HEK293T (cell line): ENCODE data around the gene SYCE1.
"Not testable (repeated sequence)": the region's sequence is repeated elsewhere in the genome, so short reads cannot be mapped to it uniquely, and the experiment has no call there.

ENCODE experiments used
- CTCF ChIA-PET: fragments of 350-600 bp; formaldehyde crosslinking; extraction: SDS; loops from one replicate; lab custom pipeline; 2021; ENCODE audit warnings: antibody characterized with exemption, inconsistent platforms; lab: Yijun Ruan, JAX
- POLR2A ChIA-PET: fragments of 350-600 bp; formaldehyde crosslinking; extraction: SDS; loops from one replicate; lab custom pipeline; 2020; ENCODE audit warnings: antibody characterized with exemption, inconsistent platforms; lab: Yijun Ruan, JAX
- DNase-seq: peaks from one replicate; pipeline ENCODE4 v3.0.0; 2012; ENCODE audit warnings: mixed read lengths; ENCODE audit errors: extremely low spot score
- ARNT ChIP-seq: fragments of 450-650 bp; IDR thresholded peaks from 2 replicates; pipeline ENCODE4 v1.6.1; 2017; ENCODE audit warnings: mild to moderate bottlenecking
- BHLHE40 ChIP-seq: fragments of 450-650 bp; IDR thresholded peaks from 2 replicates; pipeline ENCODE4 v1.6.1; 2016; ENCODE audit warnings: mild to moderate bottlenecking, moderate library complexity, borderline replicate concordance
- CTBP1 ChIP-seq: fragments of 450-650 bp; IDR thresholded peaks from 2 replicates; pipeline ENCODE4 v1.6.1; 2016; ENCODE audit warnings: borderline replicate concordance
- ELF4 ChIP-seq: fragments of 450-650 bp; IDR thresholded peaks from 2 replicates; pipeline ENCODE4 v1.6.1; 2017; ENCODE audit warnings: antibody characterized with exemption
- FOXA1 ChIP-seq: fragments of 450-650 bp; IDR thresholded peaks from 2 replicates; pipeline ENCODE4 v1.6.1; 2016; ENCODE audit warnings: mild to moderate bottlenecking
- FOXK2 ChIP-seq: fragments of 450-650 bp; IDR thresholded peaks from 2 replicates; pipeline ENCODE4 v1.6.1; 2016; ENCODE audit warnings: mild to moderate bottlenecking
- FOXM1 ChIP-seq: fragments of 450-650 bp; IDR thresholded peaks from 2 replicates; pipeline ENCODE4 v1.6.1; 2017; ENCODE audit warnings: mild to moderate bottlenecking, borderline replicate concordance
- HDGF ChIP-seq: fragments of 450-650 bp; IDR thresholded peaks from 2 replicates; pipeline ENCODE4 v1.6.1; 2017; ENCODE audit warnings: antibody characterized with exemption, borderline replicate concordance
- L3MBTL2 ChIP-seq: fragments of 450-650 bp; conservative IDR thresholded peaks from 2 replicates; pipeline ENCODE4 v1.6.1; 2016; ENCODE audit warnings: mild to moderate bottlenecking
- LEF1 ChIP-seq: fragments of 450-650 bp; IDR thresholded peaks from 2 replicates; pipeline ENCODE4 v1.6.1; 2017; ENCODE audit warnings: mild to moderate bottlenecking, borderline replicate concordance
- NFRKB ChIP-seq: fragments of 450-650 bp; IDR thresholded peaks from 2 replicates; pipeline ENCODE4 v1.6.1; 2016; ENCODE audit warnings: mild to moderate bottlenecking, moderate library complexity
- SP1 ChIP-seq: fragments of 450-650 bp; IDR thresholded peaks from 2 replicates; pipeline ENCODE4 v1.6.1; 2017
- SUZ12 ChIP-seq: fragments of 450-650 bp; IDR thresholded peaks from 2 replicates; pipeline ENCODE4 v1.6.1; 2016; ENCODE audit warnings: mild to moderate bottlenecking
- TARDBP ChIP-seq: fragments of 450-650 bp; IDR thresholded peaks from 2 replicates; pipeline ENCODE4 v1.6.1; 2016
- ZNF384 ChIP-seq: fragments of 450-650 bp; IDR thresholded peaks from 2 replicates; pipeline ENCODE4 v1.6.1; 2016
- TF ChIP-seq, protein P1 (sequence below): fragments of 450-650 bp; IDR thresholded peaks from 2 replicates; pipeline ENCODE4 v1.6.1; 2016

Gene SYCE1

DNA sequence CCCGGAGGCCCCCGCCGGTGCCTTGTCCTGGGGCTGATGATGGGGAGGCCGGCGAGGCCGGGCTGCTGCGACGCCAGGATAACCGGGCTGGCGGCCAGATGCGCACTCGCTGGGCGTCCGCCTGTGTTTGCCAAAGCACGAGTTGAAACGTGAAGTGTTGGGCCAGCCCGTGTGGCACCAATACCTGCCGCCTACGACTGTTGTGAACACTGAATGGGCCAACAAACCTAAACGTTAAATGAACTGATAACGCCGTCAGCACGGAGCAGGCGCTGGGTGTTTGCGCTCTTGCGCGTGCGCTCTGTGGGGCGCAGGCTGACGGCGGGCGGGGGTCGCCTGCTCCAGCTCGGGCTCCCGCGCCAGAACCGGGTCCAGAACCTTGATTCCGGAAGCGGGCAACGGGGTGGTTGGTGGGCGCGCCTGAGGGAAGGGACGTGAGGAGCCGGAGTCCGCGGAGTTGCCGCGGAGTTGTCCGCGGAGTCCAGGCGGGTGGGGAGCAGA lies 37.6 kb downstream of the SYCE1 start:
- TF ChIP-seq, protein P1, sequence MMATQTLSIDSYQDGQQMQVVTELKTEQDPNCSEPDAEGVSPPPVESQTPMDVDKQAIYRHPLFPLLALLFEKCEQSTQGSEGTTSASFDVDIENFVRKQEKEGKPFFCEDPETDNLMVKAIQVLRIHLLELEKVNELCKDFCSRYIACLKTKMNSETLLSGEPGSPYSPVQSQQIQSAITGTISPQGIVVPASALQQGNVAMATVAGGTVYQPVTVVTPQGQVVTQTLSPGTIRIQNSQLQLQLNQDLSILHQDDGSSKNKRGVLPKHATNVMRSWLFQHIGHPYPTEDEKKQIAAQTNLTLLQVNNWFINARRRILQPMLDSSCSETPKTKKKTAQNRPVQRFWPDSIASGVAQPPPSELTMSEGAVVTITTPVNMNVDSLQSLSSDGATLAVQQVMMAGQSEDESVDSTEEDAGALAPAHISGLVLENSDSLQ, result no peak
- TF ChIP-seq BHLHE40 (no peak), L3MBTL2 (no peak), ARNT (no peak)

DNA sequence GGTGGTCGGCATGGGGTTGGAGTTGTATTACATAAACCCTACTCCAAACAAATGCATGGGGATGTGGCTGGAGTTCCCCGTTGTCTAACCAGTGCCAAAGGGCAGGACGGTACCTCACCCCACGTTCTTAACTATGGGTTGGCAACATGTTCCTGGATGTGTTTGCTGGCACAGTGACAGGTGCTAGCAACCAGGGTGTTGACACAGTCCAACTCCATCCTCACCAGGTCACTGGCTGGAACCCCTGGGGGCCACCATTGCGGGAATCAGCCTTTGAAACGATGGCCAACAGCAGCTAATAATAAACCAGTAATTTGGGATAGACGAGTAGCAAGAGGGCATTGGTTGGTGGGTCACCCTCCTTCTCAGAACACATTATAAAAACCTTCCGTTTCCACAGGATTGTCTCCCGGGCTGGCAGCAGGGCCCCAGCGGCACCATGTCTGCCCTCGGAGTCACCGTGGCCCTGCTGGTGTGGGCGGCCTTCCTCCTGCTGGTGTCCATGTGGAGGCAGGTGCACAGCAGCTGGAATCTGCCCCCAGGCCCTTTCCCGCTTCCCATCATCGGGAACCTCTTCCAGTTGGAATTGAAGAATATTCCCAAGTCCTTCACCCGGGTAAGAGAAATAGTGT lies 38.3 kb downstream of the SYCE1 start, which contains the start of gene CYP2E1:
TSS of gene CYP2E1 (plus strand) at position 407 of the 632 bp plus-strand sequence. CDS start at position 440, 33 bp downstream.
- no peak for DNase-seq
- POLR2A ChIA-PET, result no interaction called here
- CTCF ChIA-PET, result no interaction called here
- no peak for TF ChIP-seq FOXM1
- TF ChIP-seq ZNF384, result no peak

More for the DNA sequence above, 37.6 kb downstream of the SYCE1 start:
- DNase-seq, result no peak
- ChIA-PET POLR2A (no interaction called here), CTCF (no interaction called here)

DNA sequence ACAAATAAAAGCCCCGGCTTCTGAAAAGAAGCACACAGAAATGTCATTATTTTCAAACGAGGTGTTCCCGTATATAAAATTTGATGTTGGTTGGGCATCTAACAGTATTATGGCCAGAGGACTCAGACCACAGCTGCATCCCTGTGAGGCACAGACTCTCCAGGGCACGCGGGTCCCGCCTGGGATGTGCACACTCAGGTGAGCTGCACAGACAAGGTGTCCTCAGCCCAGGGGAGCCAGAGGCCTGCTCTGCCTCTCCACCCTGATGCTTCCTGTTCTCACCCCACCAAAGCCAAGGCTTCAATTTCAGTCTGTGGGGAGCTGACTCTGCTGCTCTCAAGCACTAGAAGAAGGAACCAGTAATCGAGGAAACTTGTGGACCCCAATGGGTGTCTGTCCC lies 39.9 kb downstream of the SYCE1 start:
- ChIA-PET CTCF (no interaction called here), POLR2A (no interaction called here)
- DNase-seq, result no peak
- TF ChIP-seq SUZ12, result no peak
- no peak for TF ChIP-seq BHLHE40
- no peak for TF ChIP-seq ELF4
- no peak for TF ChIP-seq LEF1
- TF ChIP-seq HDGF, result no peak
- TF ChIP-seq L3MBTL2, result no peak
- TF ChIP-seq SP1, result no peak
- no peak for TF ChIP-seq FOXM1
- no peak for TF ChIP-seq FOXA1
- no peak for TF ChIP-seq CTBP1
- TF ChIP-seq NFRKB, result no peak

DNA sequence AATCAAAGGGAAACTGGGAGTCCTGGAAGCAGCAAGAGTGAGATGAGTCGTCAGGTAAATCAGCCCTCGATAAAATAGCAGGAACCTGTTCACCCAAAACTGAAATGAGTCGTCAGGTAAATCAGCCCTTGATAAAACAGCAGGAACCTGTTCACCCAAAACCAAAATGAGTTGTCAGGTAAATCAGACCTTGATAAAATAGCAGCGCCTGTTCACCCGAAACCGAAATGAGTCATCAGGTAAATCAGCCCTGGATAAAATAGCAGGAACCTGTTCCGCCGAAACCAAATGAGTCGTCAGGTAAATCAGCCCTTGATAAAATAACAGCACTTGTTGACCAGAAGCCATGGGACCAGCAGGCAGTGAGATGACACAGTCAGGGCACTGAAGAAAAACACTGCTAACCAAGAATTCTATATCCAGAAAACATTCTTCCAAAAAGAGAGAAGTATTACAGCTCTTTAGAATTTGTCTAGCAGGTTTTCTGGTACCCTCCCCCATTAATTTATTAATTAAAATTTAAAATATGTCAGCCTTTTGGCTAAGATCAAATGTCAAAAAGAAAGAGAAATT lies 41.7 kb downstream of the SYCE1 start:
- ChIA-PET CTCF (no interaction called here), POLR2A (no interaction called here)
- DNase-seq, result no peak
- TF ChIP-seq ZNF384, result no peak
- no peak for TF ChIP-seq BHLHE40
- no peak for TF ChIP-seq ARNT
- TF ChIP-seq FOXM1, result no peak
- TF ChIP-seq SUZ12, result no peak
- TF ChIP-seq NFRKB, result no peak

DNA sequence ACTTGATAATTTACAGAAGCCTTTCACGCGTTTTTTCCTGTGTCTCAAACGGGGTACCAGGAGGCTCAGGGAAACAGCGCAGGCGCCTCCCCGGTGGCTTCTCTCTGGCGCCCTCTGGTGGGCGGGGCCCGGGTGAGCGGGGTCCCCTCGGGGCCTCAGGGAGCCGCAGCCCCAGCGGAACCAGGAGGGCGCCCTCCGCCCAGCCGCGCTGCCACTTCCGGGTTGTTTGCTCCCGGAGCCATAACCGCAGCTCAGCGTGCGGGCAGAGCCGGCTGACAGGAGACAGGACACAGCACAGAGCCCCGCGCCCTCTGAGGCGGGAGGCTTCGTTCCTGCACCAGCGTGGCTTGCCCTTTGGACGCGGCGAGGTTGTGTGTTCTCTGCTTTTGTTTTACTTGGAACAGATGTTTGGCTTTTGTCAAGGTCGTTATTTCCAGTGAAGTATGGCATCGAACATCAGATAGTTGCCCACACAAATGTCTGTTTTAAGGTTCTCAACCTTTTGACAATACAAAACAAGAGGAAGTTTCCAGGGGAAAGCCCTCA lies 45.1 kb downstream of the SYCE1 start:
- ChIA-PET POLR2A (interaction anchor here (0.7 to 1.1 kb wide), 3 partner anchors 9 to 82 kb away, joined by 4 to 5 read pairs (median 5); no protein-coding TSS in a partner anchor), CTCF (interaction anchor here (1.4 kb wide), 1 partner anchor 192 kb away, joined by 3 read pairs; no protein-coding TSS in a partner anchor)
- peak; percentile 97 for DNase-seq
- TF ChIP-seq HDGF, result no peak
- TF ChIP-seq TARDBP, result no peak
- TF ChIP-seq FOXK2, result no peak
- peak; percentile 93 for TF ChIP-seq L3MBTL2
- no peak for TF ChIP-seq SP1
- TF ChIP-seq ELF4, result peak; percentile 96
- no peak for TF ChIP-seq NFRKB
- TF ChIP-seq CTBP1, result no peak
- TF ChIP-seq ARNT, result no peak
- TF ChIP-seq BHLHE40, result no peak

DNA sequence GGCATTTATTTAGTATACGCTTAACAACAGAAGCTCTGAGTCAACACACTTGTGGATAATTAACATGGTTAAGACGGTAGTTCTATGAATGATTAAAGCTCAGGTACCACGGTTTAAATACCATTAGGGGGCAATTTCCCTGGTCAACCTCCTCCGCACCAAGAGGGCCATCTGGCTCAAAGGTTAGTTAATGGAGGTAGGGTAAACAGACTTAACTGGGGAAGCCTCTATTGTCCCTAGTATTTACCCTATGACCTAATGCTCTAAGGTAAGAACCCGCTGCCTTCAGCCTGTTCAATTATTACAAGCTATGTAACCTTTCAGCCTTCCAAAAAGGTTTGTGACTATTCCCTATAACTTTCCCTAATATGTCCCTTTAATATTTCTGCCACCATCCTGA lies 46.9 kb downstream of the SYCE1 start:
- POLR2A ChIA-PET, result not testable (repeated sequence)

DNA sequence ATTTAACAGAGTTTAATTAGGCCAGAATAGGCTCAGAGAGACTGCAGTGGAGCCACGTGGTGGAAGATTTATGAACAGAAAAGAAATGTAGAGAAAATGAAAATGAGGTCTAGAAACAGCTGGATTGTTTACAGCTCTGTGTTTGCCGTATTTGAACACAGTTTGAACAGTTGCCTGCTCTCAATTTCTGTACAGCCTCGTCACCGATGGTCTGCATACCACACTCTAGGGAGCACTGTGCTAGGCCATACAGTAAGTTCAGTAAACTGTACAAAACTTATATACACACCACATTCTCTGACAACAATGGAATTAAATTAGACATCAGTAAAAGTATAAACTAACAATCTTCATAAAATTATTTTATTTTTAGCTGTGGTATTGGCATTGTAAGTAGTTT lies 49.3 kb downstream of the SYCE1 start:
- CTCF ChIA-PET, result no interaction called here
- POLR2A ChIA-PET, result no interaction called here
- TF ChIP-seq, protein P1, result no peak
- TF ChIP-seq SUZ12 (no peak), FOXM1 (no peak), CTBP1 (no peak), BHLHE40 (no peak), L3MBTL2 (no peak), NFRKB (no peak), ELF4 (no peak), SP1 (no peak), ZNF384 (no peak), HDGF (no peak), LEF1 (no peak), ARNT (no peak)
- no peak for DNase-seq

More for the DNA sequence above, 46.9 kb downstream of the SYCE1 start:
- CTCF ChIA-PET, DNase-seq: not testable (repeated sequence)
